Panc1 (cell line): ENCODE data around the gene TAF6L.

ENCODE experiments used
- CTCF ChIP-seq: fragments of 450-650 bp; IDR thresholded peaks from 2 replicates; pipeline ENCODE4 v1.5.1; 2017; ENCODE audit warnings: mild to moderate bottlenecking
- POLR2AphosphoS5 ChIP-seq: IDR thresholded peaks from 2 replicates; pipeline ENCODE4 v1.6.1; 2012; ENCODE audit warnings: mild to moderate bottlenecking, low read depth, low read length, moderate library complexity
- REST ChIP-seq, 2 experiments: IDR thresholded peaks; 2 replicates each; pipeline ENCODE4 v1.6.1; 2011 to 2012; ENCODE audit warnings: low read depth in 2 of 2, control low read depth in 1 of 2, low read length in 1 of 2, mild to moderate bottlenecking in 1 of 2, moderate library complexity in 1 of 2; ENCODE audit not compliant: insufficient read depth in 1 of 2
- SIN3A ChIP-seq: IDR thresholded peaks from 2 replicates; pipeline ENCODE4 v1.6.1; 2012; ENCODE audit warnings: low read depth, mild to moderate bottlenecking, low read length, moderate library complexity, borderline replicate concordance; ENCODE audit not compliant: insufficient read depth
- TCF7L2 ChIP-seq: IDR thresholded peaks from 2 replicates; pipeline ENCODE4 v1.6.1; 2011; ENCODE audit warnings: mild to moderate bottlenecking, low read depth, low read length, inconsistent platforms

GRCh38 chr11:62770778-62771143 lies 435 bp upstream of the TAF6L start:
- TF ChIP-seq CTCF (no peak), REST (IDR thresholded peaks at IDR 0.05; ENCODE audit: insufficient read depth in 1 of 2, low read depth in 2 of 2, low read length in 1 of 2) (no peak), POLR2AphosphoS5 (no peak), SIN3A (no peak), TCF7L2 (no peak)
